ENCODE results near the gene POLR1H.

POLR1H gene

DNA sequence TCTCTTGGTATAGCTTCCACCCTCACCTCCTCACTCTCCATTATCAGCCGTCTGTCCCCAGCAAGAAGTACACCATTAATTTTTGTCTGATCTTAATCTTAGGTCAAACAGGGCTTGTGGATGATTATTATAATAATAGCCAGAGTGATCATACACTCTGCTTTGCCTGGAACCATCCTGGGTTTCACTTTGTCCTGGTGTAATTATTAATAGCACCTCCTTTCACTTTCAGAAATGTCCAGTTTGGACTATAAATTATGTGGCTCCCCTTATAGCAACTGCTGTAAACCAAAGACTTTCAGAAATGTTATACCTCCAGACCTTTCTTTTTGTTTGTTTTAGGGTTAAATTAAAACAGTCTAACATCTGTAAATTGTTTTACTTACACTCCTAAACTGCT lies 52.8 kb downstream of the POLR1H start:
- FAIRE-seq = no peak
- TF ChIP-seq, protein P1, sequence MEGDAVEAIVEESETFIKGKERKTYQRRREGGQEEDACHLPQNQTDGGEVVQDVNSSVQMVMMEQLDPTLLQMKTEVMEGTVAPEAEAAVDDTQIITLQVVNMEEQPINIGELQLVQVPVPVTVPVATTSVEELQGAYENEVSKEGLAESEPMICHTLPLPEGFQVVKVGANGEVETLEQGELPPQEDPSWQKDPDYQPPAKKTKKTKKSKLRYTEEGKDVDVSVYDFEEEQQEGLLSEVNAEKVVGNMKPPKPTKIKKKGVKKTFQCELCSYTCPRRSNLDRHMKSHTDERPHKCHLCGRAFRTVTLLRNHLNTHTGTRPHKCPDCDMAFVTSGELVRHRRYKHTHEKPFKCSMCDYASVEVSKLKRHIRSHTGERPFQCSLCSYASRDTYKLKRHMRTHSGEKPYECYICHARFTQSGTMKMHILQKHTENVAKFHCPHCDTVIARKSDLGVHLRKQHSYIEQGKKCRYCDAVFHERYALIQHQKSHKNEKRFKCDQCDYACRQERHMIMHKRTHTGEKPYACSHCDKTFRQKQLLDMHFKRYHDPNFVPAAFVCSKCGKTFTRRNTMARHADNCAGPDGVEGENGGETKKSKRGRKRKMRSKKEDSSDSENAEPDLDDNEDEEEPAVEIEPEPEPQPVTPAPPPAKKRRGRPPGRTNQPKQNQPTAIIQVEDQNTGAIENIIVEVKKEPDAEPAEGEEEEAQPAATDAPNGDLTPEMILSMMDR (IDR thresholded peaks at IDR 0.05; ENCODE audit: insufficient read depth, missing control alignments) = no peak
- DNase-seq (ENCODE audit: insufficient read length, low spot score) = no peak

All from D721Med (cell line).